Hepatocyte (in vitro differentiated cells): ENCODE data around the gene TAB3. TPM values are rescaled to one million over a fixed set of nuclear protein-coding genes. Genes with fewer than 3 reads are reported as not detected.

Experiments
- DNase-seq: peaks from one replicate; pipeline ENCODE4 v3.0.0-alpha.2; 2016; ENCODE audit warnings: low spot score
- H2AFZ ChIP-seq: fragments of 200-600 bp; sonication (generic); 2 replicates; pipeline ENCODE4 v1.6.0; 2016; ENCODE audit warnings: antibody characterized with exemption, mild to moderate bottlenecking
- H3K27ac ChIP-seq: fragments of 200-600 bp; sonication (generic); 2 replicates; pipeline ENCODE4 v1.5.1; 2016; ENCODE audit warnings: mild to moderate bottlenecking
- H3K27me3 ChIP-seq: fragments of 200-600 bp; sonication (generic); 2 replicates; pipeline ENCODE4 v1.6.1; 2016
- H3K36me3 ChIP-seq: fragments of 200-600 bp; sonication (generic); replicated peaks from 2 replicates; pipeline ENCODE4 v1.5.1; 2016; ENCODE audit warnings: low read depth; ENCODE audit not compliant: insufficient read depth
- H3K4me1 ChIP-seq: fragments of 200-600 bp; sonication (generic); 2 replicates; pipeline ENCODE4 v1.5.1; 2016; ENCODE audit warnings: mild to moderate bottlenecking, moderate library complexity; ENCODE audit not compliant: insufficient read depth
- H3K4me2 ChIP-seq: fragments of 200-600 bp; sonication (generic); 2 replicates; pipeline ENCODE4 v1.6.0; 2016
- H3K4me3 ChIP-seq: fragments of 200-600 bp; sonication (generic); 2 replicates; pipeline ENCODE4 v1.5.1; 2016; ENCODE audit warnings: mild to moderate bottlenecking
- H3K79me2 ChIP-seq: fragments of 200-600 bp; sonication (generic); 2 replicates; pipeline ENCODE4 v1.6.0; 2017; ENCODE audit warnings: mild to moderate bottlenecking
- H3K9me2 ChIP-seq: fragments of 200-600 bp; sonication (generic); replicated peaks from 2 replicates; pipeline ENCODE4 v1.6.0; 2017; ENCODE audit warnings: mild to moderate bottlenecking; ENCODE audit not compliant: insufficient read depth
- H3K9me3 ChIP-seq: fragments of 200-600 bp; sonication (generic); 2 replicates; pipeline ENCODE4 v1.5.1; 2016; ENCODE audit warnings: low read depth, mild to moderate bottlenecking
- H4K20me1 ChIP-seq: fragments of 200-600 bp; sonication (generic); 2 replicates; pipeline ENCODE4 v1.6.0; 2016; ENCODE audit warnings: mild to moderate bottlenecking; ENCODE audit not compliant: insufficient read depth, poor library complexity, severe bottlenecking
- CTCF ChIP-seq: fragments of 200-600 bp; sonication (generic); IDR thresholded peaks from 2 replicates; pipeline ENCODE4 v1.5.1; 2016; ENCODE audit warnings: antibody characterized with exemption, mild to moderate bottlenecking; ENCODE audit not compliant: poor library complexity
- EZH2 ChIP-seq: fragments of 200-600 bp; sonication (generic); IDR thresholded peaks from 2 replicates; pipeline ENCODE4 v1.6.1; 2016; ENCODE audit warnings: antibody characterized with exemption, mild to moderate bottlenecking, borderline replicate concordance
- EZH2phosphoT487 ChIP-seq: fragments of 200-600 bp; sonication (generic); IDR thresholded peaks from one replicate; pipeline ENCODE4 v1.6.1; 2018; ENCODE audit warnings: antibody characterized with exemption, mild to moderate bottlenecking, low read depth, moderate library complexity; ENCODE audit not compliant: unreplicated experiment, severe bottlenecking
- WGBS: methylation state at CpG from one replicate; pipeline ENCODE4 v1.1.6; 2016; ENCODE audit warnings: low lambda C conversion rate; ENCODE audit errors: missing lambda C conversion rate; 5-methylcytosine and 5-hydroxymethylcytosine counted together
- polyA plus RNA-seq: library from polyadenylated mRNA; unstranded; fragments of >200 nt; fragmentation: Nextera tagmentation; extraction: Ambion mirVana; gene quantifications from 2 replicates; pipeline ENCODE4 v1.2.1, GENCODE V29; 2016
- total RNA-seq: library from RNA; depleted of rRNA; stranded (reverse); fragments of >200 nt; gene quantifications from 2 replicates; pipeline ENCODE4 v1.2.3, GENCODE V29; 2014

Gene TAB3
- total and polyA plus RNA-seq, 2 experiments from 2014 or later: 18.9 to 79.1 TPM

GRCh38 chrX:30812326-30812725, 76.7 kb downstream of the TAB3 start:
- no peak for DNase-seq
- Histone ChIP-seq H3K9me2 (no peaks in the 10 kb centered on the region), H4K20me1 (no peaks in the 10 kb centered on the region), H3K36me3 (no peaks in the 10 kb centered on the region), H3K9me3 (no peaks in the 10 kb centered on the region), H3K27me3 (no peaks in the 10 kb centered on the region), H3K4me2 (no peak overlapping the region), H3K4me1 (no peaks in the 10 kb centered on the region), H3K79me2 (no peaks in the 10 kb centered on the region), H2AFZ (no peak overlapping the region), H3K27ac (no peak overlapping the region), H3K4me3 (no peak overlapping the region)
- 62% methylated on average over 1 of the region's 1 CpG for WGBS
- TF ChIP-seq EZH2phosphoT487 (no peak), EZH2 (no peak), CTCF (no peak)

GRCh38 chrX:30806187-30806728, 82.8 kb downstream of the TAB3 start:
- H3K79me2 ChIP-seq: no peaks in the 10 kb centered on the region
- no peaks in the 10 kb centered on the region for H3K9me3 ChIP-seq
- H3K36me3 ChIP-seq: no peaks in the 10 kb centered on the region
- TF ChIP-seq CTCF (no peak), EZH2phosphoT487 (no peak), EZH2 (no peak)
- H2AFZ ChIP-seq: no peak overlapping the region
- H3K27me3 ChIP-seq: no peaks in the 10 kb centered on the region
- 93% methylated on average over 7 of the region's 7 CpGs for WGBS
- no peak overlapping the region for H3K4me3 ChIP-seq
- H3K4me1 ChIP-seq: no peaks in the 10 kb centered on the region
- no peak overlapping the region for H3K27ac ChIP-seq
- H4K20me1 ChIP-seq: no peaks in the 10 kb centered on the region
- no peaks in the 10 kb centered on the region for H3K9me2 ChIP-seq
- DNase-seq: no peak
- no peak overlapping the region for H3K4me2 ChIP-seq

- H3K36me3 ChIP-seq: no peaks in the 10 kb centered on the region
- H3K4me2 ChIP-seq: no peak overlapping the region
- no peaks in the 10 kb centered on the region for H3K9me3 ChIP-seq
- H2AFZ ChIP-seq: no peak overlapping the region
- H3K27ac ChIP-seq: no peak overlapping the region
- TF ChIP-seq EZH2phosphoT487 (no peak), CTCF (no peak), EZH2 (no peak)
- H3K4me3 ChIP-seq: no peak overlapping the region
- H3K9me2 ChIP-seq: no peaks in the 10 kb centered on the region
- H3K79me2 ChIP-seq: no peaks in the 10 kb centered on the region
- H4K20me1 ChIP-seq: no peaks in the 10 kb centered on the region
- no peak for DNase-seq
- WGBS: 78% methylated on average over 2 of the region's 2 CpGs
- no peaks in the 10 kb centered on the region for H3K4me1 ChIP-seq
- no peaks in the 10 kb centered on the region for H3K27me3 ChIP-seq
These were observed 84.6 kb downstream of the TAB3 start for GRCh38 chrX:30804462-30804861.

GRCh38 chrX:30800901-30801300, 88.2 kb downstream of the TAB3 start:
- Histone ChIP-seq H3K27ac (no peak overlapping the region), H3K4me1 (no peaks in the 10 kb centered on the region), H3K36me3 (no peaks in the 10 kb centered on the region), H4K20me1 (no peaks in the 10 kb centered on the region), H3K9me2 (no peaks in the 10 kb centered on the region), H3K27me3 (no peaks in the 10 kb centered on the region), H3K4me2 (no peak overlapping the region), H3K79me2 (no peaks in the 10 kb centered on the region), H3K4me3 (no peak overlapping the region), H2AFZ (no peak overlapping the region), H3K9me3 (no peaks in the 10 kb centered on the region)
- TF ChIP-seq EZH2 (no peak), EZH2phosphoT487 (no peak), CTCF (no peak)
- 50% methylated on average over 1 of the region's 1 CpG for WGBS
- no peak for DNase-seq
